DND-41 (cell line): ENCODE results near the gene SLAIN2.

Experiments used
- ATAC-seq: fragments of 200-7000 bp; cut with Tn5 transposase; 3 replicates; pipeline ENCODE4 v1.9.1; 2021; ENCODE audit warnings: low read depth; ENCODE audit not compliant: insufficient read depth
- DNase-seq: peaks from one replicate; pipeline ENCODE4 v3.0.0-alpha.2; 2020
- H2AFZ ChIP-seq: 2 replicates; pipeline ENCODE4 v1.6.0; 2012; ENCODE audit warnings: low read depth, low read length
- H3K27ac ChIP-seq: 2 replicates; pipeline ENCODE4 v1.5.1; 2012; ENCODE audit warnings: low read length, inconsistent platforms
- H3K27me3 ChIP-seq: fragments of 200-600 bp; sonication (generic); 2 replicates; pipeline ENCODE4 v1.6.0; 2012; ENCODE audit warnings: low read length, mild to moderate bottlenecking, inconsistent platforms; ENCODE audit not compliant: insufficient read depth, poor library complexity
- H3K36me3 ChIP-seq: 2 replicates; pipeline ENCODE4 v1.5.1; 2012; ENCODE audit warnings: low read length, inconsistent platforms; ENCODE audit not compliant: insufficient read depth
- H3K4me1 ChIP-seq: 2 replicates; pipeline ENCODE4 v1.5.1; 2012; ENCODE audit warnings: mild to moderate bottlenecking, low read length; ENCODE audit not compliant: insufficient read depth
- H3K4me2 ChIP-seq: 2 replicates; pipeline ENCODE4 v1.6.0; 2012; ENCODE audit warnings: mild to moderate bottlenecking, moderate library complexity, low read length, inconsistent platforms; ENCODE audit not compliant: insufficient read depth
- H3K4me3 ChIP-seq, 2 experiments: fragments of 200-600 bp in 1 of 2; shearing (Covaris generic) in 1 of 2; 2 replicates each; pipeline ENCODE4 v1.5.1; 2012 to 2016; ENCODE audit warnings: inconsistent platforms in 2 of 2, low read length in 2 of 2, mild to moderate bottlenecking in 2 of 2, low read depth in 1 of 2, moderate library complexity in 1 of 2
- H3K79me2 ChIP-seq: 2 replicates; pipeline ENCODE4 v1.6.0; 2012; ENCODE audit warnings: low read length, inconsistent platforms; ENCODE audit not compliant: insufficient read depth
- H3K9ac ChIP-seq: 2 replicates; pipeline ENCODE4 v1.6.0; 2012; ENCODE audit warnings: low read depth, mild to moderate bottlenecking, inconsistent platforms, low read length, moderate library complexity
- H3K9me3 ChIP-seq: 2 replicates; pipeline ENCODE4 v1.5.1; 2012; ENCODE audit warnings: low read length, moderate library complexity, mild to moderate bottlenecking, inconsistent platforms; ENCODE audit not compliant: insufficient read depth, severe bottlenecking
- H4K20me1 ChIP-seq: 2 replicates; pipeline ENCODE4 v1.6.0; 2012; ENCODE audit warnings: low read length; ENCODE audit not compliant: insufficient read depth
- CTCF ChIP-seq: IDR thresholded peaks from 2 replicates; pipeline ENCODE4 v1.5.1; 2012; ENCODE audit warnings: borderline replicate concordance, low read length, moderate library complexity, mild to moderate bottlenecking; ENCODE audit not compliant: poor library complexity, severe bottlenecking; ENCODE audit errors: extremely low read depth
- EZH2 ChIP-seq: IDR thresholded peaks from 3 replicates; pipeline ENCODE4 v1.6.1; 2012; ENCODE audit warnings: borderline replicate concordance, low read depth, mild to moderate bottlenecking, moderate library complexity, low read length, inconsistent platforms; ENCODE audit not compliant: severe bottlenecking

SLAIN2 gene

GRCh38 chr4:48324281-48324680 is 17.0 kb upstream of the SLAIN2 start:
- DNase-seq (no peak), ATAC-seq (no peak)
- Histone ChIP-seq H3K27ac (no peak overlapping the region), H3K27me3 (peaks cover 9% of the 10 kb centered on the region), H3K79me2 (no peaks in the 10 kb centered on the region), H4K20me1 (no peaks in the 10 kb centered on the region), H3K9me3 (no peaks in the 10 kb centered on the region), H3K9ac (no peak overlapping the region), H3K4me3 (no peak overlapping the region), H3K4me1 (no peaks in the 10 kb centered on the region), H3K4me2 (no peak overlapping the region), H2AFZ (no peak overlapping the region), H3K36me3 (no peaks in the 10 kb centered on the region)
- no peak for TF ChIP-seq CTCF
- no peak for TF ChIP-seq EZH2

GRCh38 chr4:48329193-48329592 is 12.1 kb upstream of the SLAIN2 start:
- TF ChIP-seq CTCF (no peak), EZH2 (no peak)
- no peak overlapping the region for H2AFZ ChIP-seq
- H3K9ac ChIP-seq, result no peak overlapping the region
- H3K36me3 ChIP-seq, result no peaks in the 10 kb centered on the region
- no peak overlapping the region for H3K27ac ChIP-seq
- ATAC-seq (no peak), DNase-seq (no peak)
- H4K20me1 ChIP-seq, result no peaks in the 10 kb centered on the region
- H3K79me2 ChIP-seq, result no peaks in the 10 kb centered on the region
- H3K27me3 ChIP-seq, result no peaks in the 10 kb centered on the region
- H3K4me3 ChIP-seq, result no peak overlapping the region
- no peaks in the 10 kb centered on the region for H3K9me3 ChIP-seq
- H3K4me1 ChIP-seq, result no peaks in the 10 kb centered on the region
- no peak overlapping the region for H3K4me2 ChIP-seq

GRCh38 chr4:48329976-48330375 is 11.4 kb upstream of the SLAIN2 start:
- no peak overlapping the region for H2AFZ ChIP-seq
- no peak for TF ChIP-seq EZH2
- TF ChIP-seq CTCF, result no peak
- H3K9ac ChIP-seq, result no peak overlapping the region
- H3K36me3 ChIP-seq, result no peaks in the 10 kb centered on the region
- H3K4me1 ChIP-seq, result no peaks in the 10 kb centered on the region
- H3K9me3 ChIP-seq, result no peaks in the 10 kb centered on the region
- no peaks in the 10 kb centered on the region for H3K27me3 ChIP-seq
- H3K4me3 ChIP-seq, result no peak overlapping the region
- DNase-seq (no peak), ATAC-seq (no peak)
- H4K20me1 ChIP-seq, result no peaks in the 10 kb centered on the region
- no peak overlapping the region for H3K27ac ChIP-seq
- no peak overlapping the region for H3K4me2 ChIP-seq
- no peaks in the 10 kb centered on the region for H3K79me2 ChIP-seq

- Histone ChIP-seq H3K36me3 (no peaks in the 10 kb centered on the region), H4K20me1 (no peaks in the 10 kb centered on the region), H3K4me3 (no peak overlapping the region), H3K4me1 (no peaks in the 10 kb centered on the region), H2AFZ (no peak overlapping the region), H3K9me3 (no peaks in the 10 kb centered on the region), H3K27ac (no peak overlapping the region), H3K9ac (no peak overlapping the region), H3K4me2 (no peak overlapping the region), H3K79me2 (no peaks in the 10 kb centered on the region), H3K27me3 (no peaks in the 10 kb centered on the region)
- no peak for TF ChIP-seq CTCF
- no peak for TF ChIP-seq EZH2
- DNase-seq (no peak), ATAC-seq (no peak)
These were observed 9.6 kb upstream of the SLAIN2 start for GRCh38 chr4:48331577-48332330.
